Cardiac fibroblast (primary cell): ENCODE data around the gene ERCC4.

Experiments used
- DNase-seq, 2 donors: peaks; one replicate each; pipeline versions ENCODE4 v3.0.0 to v3.0.0-alpha.2; 2010; ENCODE audit warnings: low read depth in 2 of 2
- H3K4me3 ChIP-seq, 2 donors: replicated peaks in 1 of 2; 1 replicate in 1 of 2; 2 replicates in 1 of 2; pipeline ENCODE4 v1.5.1; 2011; ENCODE audit warnings: low read depth in 2 of 2, low read length in 2 of 2, mild to moderate bottlenecking in 2 of 2, moderate library complexity in 1 of 2
- CTCF ChIP-seq: IDR thresholded peaks from one replicate; pipeline ENCODE4 v1.5.1; 2011; ENCODE audit warnings: low read depth, mild to moderate bottlenecking, low read length, inconsistent platforms

The ERCC4 gene

GRCh38 chr16:13928646-13929045, 8.7 kb downstream of the ERCC4 start:
- no peak for DNase-seq
- H3K4me3 ChIP-seq: no peak overlapping the region
- TF ChIP-seq CTCF: no peak

GRCh38 chr16:13931845-13932244, 11.9 kb downstream of the ERCC4 start:
- TF ChIP-seq CTCF: no peak
- H3K4me3 ChIP-seq: no peak overlapping the region
- no peak for DNase-seq

- H3K4me3 ChIP-seq: no peak overlapping the region
- peak; percentile 53 for TF ChIP-seq CTCF
- no peak for DNase-seq
These were observed 15.5 kb downstream of the ERCC4 start for GRCh38 chr16:13935408-13935807.

- H3K4me3 ChIP-seq: no peak overlapping the region
- no peak for DNase-seq
- TF ChIP-seq CTCF: no peak
These were observed 16.2 kb downstream of the ERCC4 start for GRCh38 chr16:13936155-13936554.

- peak; percentile 74 to 81 for DNase-seq
- TF ChIP-seq CTCF: no peak
These were observed 16.7 kb downstream of the ERCC4 start for GRCh38 chr16:13936596-13937081.

GRCh38 chr16:13937411-13937810, 17.5 kb downstream of the ERCC4 start:
- no peak for DNase-seq
- TF ChIP-seq CTCF: no peak
- H3K4me3 ChIP-seq: no peak overlapping the region

More at GRCh38 chr16:13936596-13937081, 16.7 kb downstream of the ERCC4 start:
- H3K4me3 ChIP-seq: no peak overlapping the region

GRCh38 chr16:13938480-13938879, 18.5 kb downstream of the ERCC4 start:
- no peak for DNase-seq
- no peak for TF ChIP-seq CTCF
- H3K4me3 ChIP-seq: no peak overlapping the region
